ENCODE measurements around the gene DCLRE1A. TPM values are rescaled to one million over a fixed set of nuclear protein-coding genes. Genes with fewer than 3 reads are reported as not detected.

DCLRE1A gene
- total and polyA plus RNA-seq, 9 of the 15 experiments (the other 6 are each of a cell fraction or from before 2014, with no cell fraction given), result 8.5 to 25.5 (median 15.5) TPM

DNA sequence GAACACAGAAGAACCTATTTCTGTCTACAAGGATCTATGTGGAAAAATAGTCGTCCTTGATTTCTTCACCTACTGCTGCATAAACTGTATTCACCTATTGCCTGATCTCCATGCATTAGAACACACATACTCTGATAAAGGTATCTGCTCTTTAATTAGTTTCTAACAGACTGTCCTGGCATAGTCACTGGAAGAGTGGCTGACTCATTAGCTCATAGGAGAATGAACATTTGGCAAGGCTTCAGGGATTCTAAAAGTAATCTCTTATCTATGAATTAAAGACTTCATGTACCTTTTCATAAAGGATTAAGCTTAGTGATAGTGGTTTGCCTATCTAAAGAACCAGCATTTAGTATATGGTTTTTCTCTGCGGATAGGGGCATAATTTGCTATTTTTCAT lies 4.7 kb upstream of the DCLRE1A start:
- H3K27ac ChIP-seq (ENCODE audit: extremely low read depth, low read depth, low read length), result no peak overlapping the region
- H3K36me3 ChIP-seq (ENCODE audit: control insufficient read depth, insufficient read depth, low read length), result peaks cover 39% of the 10 kb centered on the region

More for the DNA sequence above, 4.7 kb upstream of the DCLRE1A start:
- no peaks in the 10 kb centered on the region for H3K27me3 ChIP-seq (ENCODE audit: control insufficient read depth in 2 of 2, insufficient read depth in 2 of 2, low read length in 2 of 2)
- H3K9me3 ChIP-seq (replicated peaks; ENCODE audit: control insufficient read depth, insufficient read depth, low read depth, low read length), result no peaks in the 10 kb centered on the region
- no peak overlapping the region for H3K4me2 ChIP-seq (ENCODE audit: insufficient read depth, low read length)
- H3K9me1 ChIP-seq (ENCODE audit: control insufficient read depth, insufficient read depth, low read length), result no peaks in the 10 kb centered on the region
- no peak overlapping the region for H3K4me3 ChIP-seq
- ATAC-seq, result no peak
- H3K79me2 ChIP-seq (ENCODE audit: control insufficient read depth, insufficient read depth, low read length), result peaks cover 57% of the 10 kb centered on the region
- ChIA-PET POLR2A (interaction anchor here (0.6 to 0.8 kb wide), 2 partner anchors 9 to 66 kb away, joined by 3 to 4 read pairs; no protein-coding TSS in a partner anchor), CTCF (ENCODE audit: low intra/inter-chr PET ratio) (interaction anchor here (0.7 kb wide), 1 partner anchor 10 kb away, joined by 5 read pairs; no protein-coding TSS in a partner anchor)
- no peak overlapping the region for H2AFZ ChIP-seq (ENCODE audit: low read depth, low read length)
- no TSS peak for BruUV-seq (replicated peaks)
- peaks cover 0 to 3% of the 10 kb centered on the region in 2 experiments; a peak in 2 of 5 replicates for H3K4me1 ChIP-seq (replicated peaks in 1 of 2; ENCODE audit: control insufficient read depth in 2 of 2, insufficient read depth in 2 of 2, low read length in 2 of 2)
- DNase-seq (ENCODE audit: extremely low read depth in 1 of 4, low spot score in 3 of 4), result peak in 2 of 4 experiments; percentile 5 to 33
- no peak overlapping the region for H3K9ac ChIP-seq (ENCODE audit: insufficient read depth in 1 of 2, low read depth in 2 of 2, low read length in 2 of 2)
- in situ Hi-C loops (cut with MboI) (no loop called here), intact Hi-C loops (cut with micrococcal nuclease) (loop anchor here (10.0 kb wide), 1 partner anchor 166 kb away; no protein-coding TSS in a partner anchor)
- no peak for FAIRE-seq
- no peaks in the 10 kb centered on the region for H4K20me1 ChIP-seq (replicated peaks; ENCODE audit: control insufficient read depth, insufficient read depth, low read length)
- TF ChIP-seq COPS2 (conservative IDR thresholded peaks at IDR 0.05) (no peak), CBFA2T2 (conservative IDR thresholded peaks at IDR 0.05) (peak; percentile 22; the same call in 1 of the 2 replicates), SMARCA4 (IDR thresholded peaks at IDR 0.05) (0 out of 2 replicates have a peak, but pooled peaks have one; percentile 11), NCOA6 (IDR thresholded peaks at IDR 0.05) (no peak), CBFA2T3 (IDR thresholded peaks at IDR 0.05) (peak; percentile 40), FOSL1 (tag; conservative IDR thresholded peaks at IDR 0.05) (peak; percentile 34; the same call in 1 of the 2 replicates), NFIC (IDR thresholded peaks at IDR 0.05) (0 out of 2 replicates have a peak, but pooled peaks have one; percentile 21), PRPF4 (IDR thresholded peaks at IDR 0.05; ENCODE audit: insufficient read depth, low read depth, low read length, poor library complexity, severe bottlenecking) (no peak), ARID1B (IDR thresholded peaks at IDR 0.05) (0 out of 2 replicates have a peak, but pooled peaks have one; percentile 26), DPF2 (IDR thresholded peaks at IDR 0.05) (0 out of 2 replicates have a peak, but pooled peaks have one; percentile 14), POLR3G (IDR thresholded peaks at IDR 0.05; ENCODE audit: extremely low read depth, insufficient read length, insufficient replicate concordance) (no peak), HDAC8 (tag; IDR thresholded peaks at IDR 0.05) (no peak)
- TF ChIP-seq, protein P1, sequence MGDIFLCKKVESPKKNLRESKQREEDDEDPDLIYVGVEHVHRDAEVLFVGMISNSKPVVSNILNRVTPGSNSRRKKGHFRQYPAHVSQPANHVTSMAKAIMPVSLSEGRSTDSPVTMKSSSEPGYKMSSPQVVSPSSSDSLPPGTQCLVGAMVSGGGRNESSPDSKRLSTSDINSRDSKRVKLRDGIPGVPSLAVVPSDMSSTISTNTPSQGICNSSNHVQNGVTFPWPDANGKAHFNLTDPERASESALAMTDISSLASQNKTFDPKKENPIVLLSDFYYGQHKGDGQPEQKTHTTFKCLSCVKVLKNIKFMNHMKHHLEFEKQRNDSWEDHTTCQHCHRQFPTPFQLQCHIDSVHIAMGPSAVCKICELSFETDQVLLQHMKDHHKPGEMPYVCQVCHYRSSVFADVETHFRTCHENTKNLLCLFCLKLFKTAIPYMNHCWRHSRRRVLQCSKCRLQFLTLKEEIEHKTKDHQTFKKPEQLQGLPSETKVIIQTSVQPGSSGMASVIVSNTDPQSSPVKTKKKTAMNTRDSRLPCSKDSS (IDR thresholded peaks at IDR 0.05; ENCODE audit: low read depth, partially characterized antibody), result no peak
- 19% methylated on average over 2 of the region's 2 CpGs for WGBS (ENCODE audit: insufficient coverage, low coverage, missing lambda C conversion rate)
